Gastroesophageal sphincter (tissue), 3 donors: ENCODE results near the gene RAD51D.

ENCODE experiments used
- POLR2A ChIP-seq, 2 donors: fragments of 450-650 bp; IDR thresholded peaks; one replicate each; pipeline ENCODE4 v1.6.1; 2017; ENCODE audit warnings: antibody characterized with exemption in 2 of 2, mild to moderate bottlenecking in 2 of 2, moderate library complexity in 1 of 2
- POLR2AphosphoS5 ChIP-seq: sonication (generic); formaldehyde crosslinking; IDR thresholded peaks from one replicate; pipeline ENCODE4 v1.6.1; 2017; ENCODE audit warnings: antibody characterized with exemption
- TF ChIP-seq, protein P1 (sequence below), 4 experiments: fragments of 200-600 bp in 2 of 4; fragments of 450-650 bp in 2 of 4; sonication (generic) in 1 of 4; IDR thresholded peaks; one replicate each; pipeline ENCODE4 v1.5.1; 2017 to 2019; ENCODE audit warnings: antibody characterized with exemption in 4 of 4, mild to moderate bottlenecking in 2 of 4, moderate library complexity in 2 of 4

DNA sequence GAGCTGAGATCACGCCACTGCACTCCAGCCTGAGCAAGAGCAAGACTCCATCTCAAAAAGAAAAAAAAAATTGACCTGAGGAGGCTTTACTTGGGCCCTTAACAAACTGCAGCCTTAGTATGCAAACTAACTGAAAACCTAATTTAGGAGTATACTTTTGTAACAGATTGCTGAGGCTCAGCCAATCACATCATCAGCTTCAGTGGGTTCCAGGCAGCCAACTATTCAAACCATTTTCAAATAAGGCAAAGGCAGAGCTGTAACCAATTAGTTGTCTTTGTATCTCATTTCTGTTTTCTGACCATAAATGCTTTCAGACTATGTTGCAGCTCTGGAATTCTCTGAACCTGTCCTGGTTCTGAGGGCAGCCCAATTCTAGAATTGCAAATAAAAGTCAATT is 23.9 kb downstream of the RAD51D start:
- TF ChIP-seq, protein P1, sequence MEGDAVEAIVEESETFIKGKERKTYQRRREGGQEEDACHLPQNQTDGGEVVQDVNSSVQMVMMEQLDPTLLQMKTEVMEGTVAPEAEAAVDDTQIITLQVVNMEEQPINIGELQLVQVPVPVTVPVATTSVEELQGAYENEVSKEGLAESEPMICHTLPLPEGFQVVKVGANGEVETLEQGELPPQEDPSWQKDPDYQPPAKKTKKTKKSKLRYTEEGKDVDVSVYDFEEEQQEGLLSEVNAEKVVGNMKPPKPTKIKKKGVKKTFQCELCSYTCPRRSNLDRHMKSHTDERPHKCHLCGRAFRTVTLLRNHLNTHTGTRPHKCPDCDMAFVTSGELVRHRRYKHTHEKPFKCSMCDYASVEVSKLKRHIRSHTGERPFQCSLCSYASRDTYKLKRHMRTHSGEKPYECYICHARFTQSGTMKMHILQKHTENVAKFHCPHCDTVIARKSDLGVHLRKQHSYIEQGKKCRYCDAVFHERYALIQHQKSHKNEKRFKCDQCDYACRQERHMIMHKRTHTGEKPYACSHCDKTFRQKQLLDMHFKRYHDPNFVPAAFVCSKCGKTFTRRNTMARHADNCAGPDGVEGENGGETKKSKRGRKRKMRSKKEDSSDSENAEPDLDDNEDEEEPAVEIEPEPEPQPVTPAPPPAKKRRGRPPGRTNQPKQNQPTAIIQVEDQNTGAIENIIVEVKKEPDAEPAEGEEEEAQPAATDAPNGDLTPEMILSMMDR (IDR thresholded peaks at IDR 0.05), result no peak
- TF ChIP-seq POLR2A (IDR thresholded peaks at IDR 0.05) (no peak), POLR2AphosphoS5 (no peak)
